GM21717 (cell line): Measurements from ENCODE around the gene C1GALT1.
"Not testable (repeated sequence)": the region's sequence is repeated elsewhere in the genome, so short reads cannot be mapped to it uniquely, and the experiment has no call there.

ENCODE experiments used
- ATAC-seq: cut with Tn5 transposase; IDR thresholded peaks from one replicate; pipeline ENCODE4 v1.9.1; 2021; ENCODE audit warnings: mild to moderate bottlenecking, moderate library complexity; ENCODE audit not compliant: unreplicated experiment

The C1GALT1 gene

DNA sequence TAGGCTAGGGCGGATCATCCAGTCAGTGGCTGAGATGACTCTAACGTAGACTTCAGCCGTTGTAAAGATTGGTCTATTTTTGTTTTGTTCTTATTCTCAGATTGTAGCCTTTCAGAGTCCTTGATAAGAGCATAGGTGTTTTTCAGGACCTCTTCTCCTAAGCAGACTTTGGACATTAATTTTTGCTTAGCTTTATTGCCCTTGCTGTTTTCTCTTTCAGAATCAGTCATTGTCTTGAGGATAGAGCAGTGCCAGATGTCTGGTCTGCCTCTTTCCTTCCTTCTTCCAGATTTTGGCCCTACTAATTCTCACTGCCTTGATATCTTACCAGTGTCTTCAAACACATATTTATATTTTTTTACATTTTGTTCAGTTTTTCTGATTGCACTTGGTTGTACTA, 49.5 kb downstream of the C1GALT1 start:
- ATAC-seq: no peak

DNA sequence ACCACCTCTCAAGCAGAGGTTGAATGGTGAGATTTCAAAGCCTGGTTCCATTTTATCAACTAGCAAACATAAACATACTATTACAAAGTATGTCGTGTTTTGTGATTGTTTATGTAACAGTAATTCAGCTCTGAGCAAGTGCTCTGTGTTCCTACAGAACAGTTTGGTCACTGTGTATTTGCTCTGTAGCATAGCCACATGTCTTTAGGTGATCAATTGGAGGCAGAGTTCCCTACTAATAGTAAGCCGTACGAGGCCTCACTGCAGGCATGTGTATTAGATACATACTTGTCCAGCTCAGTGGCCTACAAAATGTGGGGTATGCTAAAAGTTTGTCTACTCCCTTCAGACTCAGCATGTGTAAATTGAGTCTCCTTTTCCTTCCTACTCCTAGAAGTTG, 53.0 kb downstream of the C1GALT1 start:
- ATAC-seq: no peak

DNA sequence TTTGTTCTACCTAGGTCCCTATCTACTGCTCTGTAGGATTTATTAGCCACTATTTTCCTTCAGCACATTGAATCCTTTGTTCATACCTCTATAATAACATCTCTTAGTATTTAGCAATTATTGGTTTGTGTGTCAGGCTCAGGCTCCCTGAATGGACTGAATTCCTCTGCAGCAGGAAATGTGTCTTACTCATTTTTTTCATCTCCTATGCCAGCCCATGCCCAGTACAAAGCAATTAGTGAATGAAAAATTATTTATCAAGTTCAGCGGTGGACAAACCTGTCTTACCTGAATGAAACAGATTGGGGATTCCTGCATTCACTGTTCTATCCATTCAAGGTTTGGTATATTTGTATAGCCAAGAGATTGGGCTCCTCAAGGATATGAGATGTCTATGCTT, 53.7 kb downstream of the C1GALT1 start:
- ATAC-seq: no peak

DNA sequence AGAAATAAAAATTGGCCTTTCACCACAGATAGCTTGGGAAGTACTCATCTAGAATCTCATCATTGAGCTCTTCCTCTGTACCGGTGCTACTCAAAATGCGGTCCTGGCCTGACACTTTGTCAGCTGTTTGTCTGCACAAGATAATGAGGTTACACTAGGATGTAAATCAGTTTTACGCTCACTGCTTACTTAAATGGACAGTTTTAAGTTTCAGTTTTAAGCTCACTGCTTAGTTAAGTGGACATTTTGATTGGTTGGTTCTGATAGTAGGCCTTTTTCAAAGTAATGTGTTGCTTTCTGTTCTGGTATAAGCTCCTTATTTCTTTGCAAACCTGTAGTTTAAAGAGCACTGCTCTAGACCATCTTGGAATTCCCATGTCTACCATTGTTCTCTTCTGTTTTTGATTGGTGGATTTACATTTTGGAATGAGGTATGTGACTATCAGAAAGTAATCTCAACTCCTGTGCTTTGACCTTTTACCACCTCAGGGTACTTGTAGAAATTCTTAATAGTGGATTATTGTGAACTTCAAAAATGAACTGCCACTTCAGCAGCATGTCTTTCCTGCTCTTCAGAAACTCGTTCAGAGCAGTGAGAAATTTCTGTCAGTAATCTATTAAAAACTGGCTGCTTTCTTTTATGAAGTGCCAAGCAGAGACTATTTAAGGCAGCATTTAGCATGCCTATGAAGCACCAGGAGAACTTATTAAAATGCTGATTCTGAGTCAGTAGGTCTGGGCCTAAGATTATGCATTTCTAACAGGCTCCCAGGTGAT, 55.0 kb downstream of the C1GALT1 start:
- no peak for ATAC-seq

DNA sequence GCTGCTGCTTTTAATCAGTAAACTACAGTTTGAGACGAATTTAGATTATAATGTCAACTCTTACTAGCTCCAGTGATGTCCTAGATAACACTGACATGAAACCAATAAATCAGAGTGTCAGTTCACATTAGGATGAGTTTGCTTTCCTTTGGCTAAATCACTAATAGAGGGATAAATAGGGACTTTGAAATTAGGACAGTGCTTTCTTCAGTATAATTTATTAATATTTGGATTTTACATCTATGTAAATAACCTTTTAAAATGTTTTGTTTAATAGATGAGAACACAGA, 55.6 kb downstream of the C1GALT1 start:
- ATAC-seq: no peak

DNA sequence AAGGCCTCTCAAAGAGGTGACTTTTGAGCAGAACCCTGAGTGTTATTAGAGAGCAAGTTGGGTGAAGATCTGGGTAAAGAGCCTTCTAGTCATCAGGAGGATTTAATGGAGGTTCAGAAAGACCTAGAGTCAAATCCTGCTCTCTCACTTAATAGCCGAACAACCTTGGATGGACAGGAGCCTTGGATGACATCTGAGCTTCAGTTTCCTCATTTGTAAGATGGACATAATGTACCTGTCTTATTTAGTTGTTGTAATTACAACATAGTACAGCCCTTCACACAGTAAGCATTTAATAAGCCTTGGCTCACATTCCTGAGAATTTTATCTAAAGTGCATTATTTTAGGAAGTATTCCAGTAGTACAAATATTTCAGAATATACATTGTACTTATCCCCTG, 57.0 kb downstream of the C1GALT1 start:
- ATAC-seq: no peak

DNA sequence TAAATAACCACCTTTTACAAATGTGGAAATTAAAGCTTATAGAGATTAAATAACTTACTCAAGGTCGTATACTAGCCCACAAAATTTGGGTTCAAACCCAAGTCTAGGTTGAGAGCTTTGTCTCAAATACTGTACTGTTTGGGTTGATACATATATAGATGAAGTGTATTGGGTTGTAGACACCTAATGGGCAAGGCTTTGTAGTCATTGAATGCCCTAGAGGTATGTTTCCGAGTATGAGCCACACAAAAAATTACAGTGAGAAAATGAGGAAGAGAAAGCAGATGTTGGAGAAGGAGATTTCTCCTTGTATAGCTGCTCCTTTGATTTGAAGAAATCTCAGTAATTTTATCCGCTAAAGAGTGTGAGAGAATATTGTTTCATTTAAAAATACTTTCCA, 60.6 kb downstream of the C1GALT1 start:
- ATAC-seq: no peak

DNA sequence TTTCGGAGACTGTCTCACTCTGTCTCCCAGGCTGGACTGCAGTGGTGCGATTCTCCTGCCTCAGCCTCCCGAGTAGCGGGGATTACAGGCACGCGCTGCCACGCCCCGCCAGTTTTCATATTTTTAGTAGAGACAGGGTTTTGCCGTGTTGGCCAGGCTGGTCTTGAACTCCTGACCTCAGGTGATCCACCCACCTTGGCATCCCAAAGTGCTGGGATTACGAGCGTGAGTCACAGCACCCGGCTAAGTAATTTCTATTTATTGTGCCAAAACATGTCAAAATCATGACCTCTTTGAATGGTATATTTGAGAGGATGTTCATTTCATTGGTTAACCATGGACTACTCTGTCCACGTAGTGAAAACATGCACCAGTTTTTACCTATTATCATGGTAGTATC, 62.9 kb downstream of the C1GALT1 start:
- not testable (repeated sequence) for ATAC-seq

DNA sequence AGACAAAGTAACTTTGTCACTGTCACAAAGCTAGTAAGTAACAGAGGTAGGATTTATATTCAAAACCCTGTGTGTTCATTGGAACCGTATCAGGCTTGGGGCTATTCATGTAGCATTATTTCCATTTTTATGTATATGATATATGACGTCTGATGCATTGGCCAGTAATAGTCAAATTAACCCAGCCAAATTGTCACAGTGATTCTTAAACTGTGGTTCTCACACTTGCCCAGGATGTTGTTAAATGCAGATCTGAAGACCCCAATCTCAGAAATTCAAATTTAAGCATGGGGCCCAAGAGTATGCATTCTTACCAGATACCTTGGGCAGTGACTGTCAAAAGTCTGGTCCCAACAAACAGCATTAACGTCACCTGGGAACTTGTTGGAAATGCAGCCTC, 63.9 kb downstream of the C1GALT1 start:
- ATAC-seq: no peak

DNA sequence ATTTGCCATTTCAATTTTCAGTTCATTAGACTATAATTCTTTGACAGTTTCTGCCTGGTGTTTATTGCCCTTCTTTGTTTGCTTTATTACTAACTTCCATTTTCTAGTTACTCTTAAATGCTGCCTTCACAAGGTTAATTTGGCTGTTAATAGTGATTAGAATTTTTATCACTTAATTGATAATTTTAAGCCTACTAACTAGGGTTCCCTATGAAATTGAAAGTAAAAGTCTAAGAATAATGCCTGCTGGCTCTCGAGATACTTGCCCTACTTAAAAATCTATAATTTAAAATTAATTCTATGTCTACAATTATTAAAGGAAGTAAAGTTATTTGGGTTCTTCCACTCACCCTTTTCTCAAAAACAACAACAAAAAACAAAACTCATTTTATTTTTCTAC, 65.3 kb downstream of the C1GALT1 start:
- ATAC-seq: no peak

DNA sequence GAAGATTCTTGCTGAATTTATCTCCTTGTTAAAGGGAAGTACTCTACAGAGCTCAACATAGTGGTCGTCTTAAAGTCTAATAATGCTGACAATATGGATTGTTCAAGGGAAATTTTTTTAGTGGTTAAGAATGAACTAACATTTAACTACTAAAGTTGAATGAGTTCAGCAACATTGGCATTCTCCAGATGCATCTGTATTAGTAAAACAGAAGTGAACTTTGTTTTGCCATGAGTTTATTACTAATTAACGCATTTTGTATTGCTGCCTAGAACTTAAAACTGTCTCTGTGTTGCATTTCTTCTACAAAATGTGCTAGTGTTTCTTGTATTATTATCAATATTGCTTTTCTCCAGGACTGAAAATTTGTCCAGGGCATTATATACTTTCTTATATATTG, 67.5 kb downstream of the C1GALT1 start:
- no peak for ATAC-seq

DNA sequence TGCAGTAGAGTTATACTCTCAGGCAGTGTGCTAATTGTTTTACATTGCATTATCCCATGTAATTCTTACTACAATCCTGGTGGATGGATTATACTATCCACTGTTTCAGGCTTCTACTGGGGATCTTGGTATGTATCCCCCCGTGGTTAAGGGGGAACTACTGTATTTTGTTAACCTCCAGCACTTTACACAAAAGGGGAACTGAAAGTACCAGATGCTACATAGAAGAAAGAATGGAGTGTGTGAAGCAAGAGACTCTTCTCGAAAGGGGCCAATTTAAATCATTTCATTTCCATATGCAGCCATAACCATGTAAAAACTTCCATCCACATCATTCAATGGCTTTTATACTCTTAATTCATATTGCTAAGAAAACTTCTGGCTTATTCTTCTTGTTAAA, 69.4 kb downstream of the C1GALT1 start:
- ATAC-seq: peak; percentile 98

DNA sequence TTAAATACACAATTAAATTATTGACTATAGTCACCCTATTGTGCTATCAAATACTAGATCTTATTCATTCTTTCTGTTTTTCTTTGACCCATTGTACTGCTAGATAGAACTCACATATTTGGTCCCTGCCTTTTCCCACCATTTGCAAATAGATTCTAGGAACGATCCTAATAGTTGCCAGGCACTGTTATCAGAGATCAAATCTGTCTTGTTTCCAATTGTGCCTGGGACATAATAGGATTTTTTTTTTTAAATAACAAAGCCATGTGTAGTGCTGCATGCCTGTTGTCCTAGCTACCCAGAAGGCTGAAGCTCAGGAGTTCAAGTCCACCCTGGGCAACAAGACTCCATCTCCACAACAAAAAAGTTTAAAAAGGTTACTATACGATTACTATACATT, 72.0 kb downstream of the C1GALT1 start:
- ATAC-seq: no peak

DNA sequence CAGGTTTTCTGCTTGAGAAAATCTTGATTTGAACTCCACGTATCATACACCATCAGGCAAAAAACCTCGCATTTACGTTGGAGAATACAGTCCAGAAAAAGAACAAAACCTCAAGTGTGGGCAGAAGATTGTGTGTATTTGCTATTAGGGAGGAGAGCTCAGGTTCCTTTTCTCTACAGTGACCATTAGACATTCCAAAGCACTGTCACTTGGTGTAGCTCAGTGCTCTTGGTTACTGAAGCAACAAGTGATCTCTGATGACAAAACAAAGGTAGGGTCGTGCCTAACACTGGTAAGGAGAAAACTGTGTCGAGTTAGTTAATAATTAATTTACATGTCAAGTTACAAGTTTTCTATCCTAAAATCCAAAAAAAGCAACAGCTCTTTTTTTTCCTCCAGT, 72.6 kb downstream of the C1GALT1 start:
- ATAC-seq: no peak

DNA sequence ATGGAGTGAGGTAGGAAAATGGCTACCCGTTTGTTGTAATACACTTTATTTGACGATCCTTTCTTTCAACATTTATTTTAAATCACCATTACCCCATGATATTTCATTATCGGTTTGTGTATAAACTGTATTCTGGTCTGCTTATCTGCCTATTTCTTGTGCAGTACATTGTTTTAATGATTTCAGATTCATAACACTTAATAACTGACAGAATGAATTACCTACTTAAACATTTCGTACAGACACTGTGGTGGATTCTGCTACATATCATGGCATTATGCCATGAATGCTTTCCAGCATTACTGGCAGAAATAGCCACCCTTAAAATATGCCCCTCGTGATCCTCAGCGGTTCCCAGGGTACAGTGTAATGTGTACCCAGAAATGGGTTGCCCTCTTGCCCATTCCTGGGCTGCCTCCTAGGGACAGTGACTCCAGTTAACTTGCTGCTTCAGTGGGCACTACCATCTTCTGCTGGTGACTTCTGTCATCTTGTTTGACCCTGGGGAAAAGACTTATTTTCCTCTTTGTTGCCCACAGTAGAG, 74.5 kb downstream of the C1GALT1 start:
- ATAC-seq: no peak

DNA sequence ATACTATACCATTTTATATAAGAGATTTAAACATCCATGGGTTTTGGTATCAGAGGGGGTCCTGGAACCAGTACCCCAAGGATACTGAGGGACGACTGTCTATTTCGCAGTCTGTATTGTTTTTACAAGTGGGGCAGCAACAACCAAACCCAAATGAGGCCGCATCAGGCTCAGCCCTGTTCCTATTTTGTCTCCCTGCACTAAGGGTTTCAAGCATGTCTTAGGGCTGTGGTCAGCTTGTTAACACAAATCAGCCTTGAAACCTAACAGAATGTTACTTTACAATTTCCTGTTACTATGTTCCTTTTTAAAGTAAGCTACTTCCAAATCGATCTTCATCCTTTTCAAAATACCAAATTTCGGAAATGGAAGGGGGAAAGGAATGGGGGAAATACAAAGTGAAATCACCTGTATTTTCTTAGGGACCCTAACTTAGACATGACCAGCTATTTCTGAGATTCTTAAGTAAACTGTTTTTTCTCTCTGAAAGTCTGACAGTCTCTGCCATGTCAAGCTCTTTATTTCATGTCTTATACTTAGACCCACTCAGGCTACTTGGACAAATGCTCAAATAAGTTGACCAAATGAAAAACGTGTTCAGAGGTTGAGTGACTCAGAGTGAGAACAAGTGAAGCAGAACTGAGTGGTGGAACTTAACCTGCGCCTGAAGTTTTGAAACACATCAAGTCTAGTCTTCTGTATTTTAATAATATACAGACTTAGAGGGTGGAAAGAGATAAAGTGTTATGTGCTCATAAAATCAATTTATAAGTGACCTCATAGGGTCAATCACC, 75.8 kb downstream of the C1GALT1 start:
- ATAC-seq: peak; percentile 84

DNA sequence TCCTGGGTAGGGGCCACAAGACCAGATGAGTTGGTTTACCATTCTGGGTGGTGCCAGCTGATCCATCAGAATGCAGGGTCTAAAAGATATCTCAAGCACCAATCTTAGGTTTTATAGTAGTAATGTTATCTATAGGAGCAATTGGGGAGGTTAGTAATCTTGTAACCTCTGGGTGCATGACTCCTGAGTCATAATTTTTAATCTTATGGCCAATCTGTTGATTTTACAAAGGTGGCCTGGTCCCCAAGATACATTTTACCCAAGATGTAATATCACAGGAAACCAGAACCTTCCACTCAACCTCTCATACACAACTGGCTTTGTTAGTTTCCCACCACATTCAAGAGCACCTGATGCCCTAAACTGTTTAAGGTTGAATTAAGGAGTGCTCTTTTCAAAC, 79.5 kb downstream of the C1GALT1 start:
- ATAC-seq: no peak

DNA sequence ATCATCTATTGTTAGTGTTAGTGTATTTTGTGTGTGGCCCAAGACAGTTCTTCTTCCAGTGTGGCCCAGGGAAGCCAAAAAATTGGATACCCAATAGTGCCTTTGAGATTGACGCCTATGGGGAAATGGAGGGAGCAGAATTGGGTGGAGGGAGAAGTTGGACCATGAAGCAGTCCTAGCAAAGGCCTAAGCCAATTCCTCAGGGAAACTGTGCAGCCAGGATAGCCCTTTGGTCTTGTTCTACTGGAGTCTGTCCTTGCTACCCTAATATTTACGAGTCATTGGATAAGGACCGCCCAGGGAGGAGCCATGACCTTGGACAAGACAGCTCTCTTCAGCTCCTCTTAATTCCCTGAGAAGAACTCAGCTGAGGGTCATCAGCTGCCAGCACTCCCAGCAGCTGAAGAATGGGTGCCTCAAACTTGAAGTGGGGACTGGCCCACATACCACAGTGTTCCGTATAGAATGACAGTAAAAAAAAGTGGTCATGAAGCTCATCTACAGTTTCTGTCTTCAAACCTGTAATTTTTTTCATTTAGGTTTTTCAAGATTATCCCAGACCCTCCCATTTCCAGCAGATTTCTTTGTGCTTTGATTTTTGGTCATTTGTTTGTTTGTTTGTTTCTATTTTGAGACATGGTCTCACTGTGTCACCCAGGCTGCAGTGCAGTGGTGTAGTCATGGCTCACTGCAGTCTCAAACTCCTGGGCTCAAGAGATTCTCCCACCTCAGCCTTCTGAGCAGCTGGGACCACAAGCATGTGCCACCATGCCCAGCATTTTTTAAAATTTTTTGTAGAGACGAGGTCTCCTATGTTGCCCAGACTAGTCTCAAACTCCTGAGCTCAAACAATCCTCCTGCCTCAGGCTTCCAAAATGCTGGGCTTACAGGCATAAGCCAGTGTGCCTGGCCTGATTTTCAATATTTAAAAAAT, 81.2 kb downstream of the C1GALT1 start:
- ATAC-seq: no peak

DNA sequence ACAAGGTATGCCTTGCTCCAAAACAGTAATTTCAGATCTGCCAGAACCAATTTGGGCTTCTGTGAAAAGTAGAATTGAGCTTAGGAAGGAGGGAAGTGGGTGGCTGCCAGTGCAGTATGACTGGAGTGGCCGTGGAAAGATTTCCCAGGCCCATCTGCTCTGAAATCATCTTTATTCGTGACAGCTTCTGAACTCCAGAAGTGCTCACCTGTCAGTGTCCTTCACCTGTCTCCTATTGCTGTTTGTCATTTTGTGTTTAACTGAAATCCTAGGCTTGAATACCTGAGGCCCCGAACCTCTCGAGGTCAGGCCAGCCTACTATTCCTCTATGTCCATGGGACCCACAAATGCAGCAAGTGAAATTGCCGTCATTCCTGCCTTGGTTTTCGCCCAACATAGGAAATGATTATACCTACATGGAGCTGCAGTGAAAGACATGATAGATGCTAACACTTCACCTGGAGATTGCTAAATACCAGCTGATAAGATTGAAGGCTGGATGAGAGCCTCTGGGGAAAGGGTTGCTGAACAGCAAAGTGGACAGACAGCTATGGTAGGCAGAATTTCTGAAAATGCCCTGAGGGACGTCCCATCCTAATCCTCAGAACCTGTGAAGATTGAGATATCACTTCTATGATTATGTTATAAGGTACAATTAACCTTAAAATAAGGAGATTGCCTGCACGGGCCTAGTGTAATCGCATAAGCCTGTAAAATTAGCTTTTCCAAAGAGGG, 82.1 kb downstream of the C1GALT1 start:
- no peak for ATAC-seq
